ENCODE results near the gene CCIN. TPM values are rescaled to one million over a fixed set of nuclear protein-coding genes. Genes with fewer than 3 reads are reported as not detected.

Gene CCIN
- total and polyA plus RNA-seq, 2 of the 13 experiments (the other 11 are each of a cell fraction or from before 2014, with no cell fraction given) = not detected

DNA sequence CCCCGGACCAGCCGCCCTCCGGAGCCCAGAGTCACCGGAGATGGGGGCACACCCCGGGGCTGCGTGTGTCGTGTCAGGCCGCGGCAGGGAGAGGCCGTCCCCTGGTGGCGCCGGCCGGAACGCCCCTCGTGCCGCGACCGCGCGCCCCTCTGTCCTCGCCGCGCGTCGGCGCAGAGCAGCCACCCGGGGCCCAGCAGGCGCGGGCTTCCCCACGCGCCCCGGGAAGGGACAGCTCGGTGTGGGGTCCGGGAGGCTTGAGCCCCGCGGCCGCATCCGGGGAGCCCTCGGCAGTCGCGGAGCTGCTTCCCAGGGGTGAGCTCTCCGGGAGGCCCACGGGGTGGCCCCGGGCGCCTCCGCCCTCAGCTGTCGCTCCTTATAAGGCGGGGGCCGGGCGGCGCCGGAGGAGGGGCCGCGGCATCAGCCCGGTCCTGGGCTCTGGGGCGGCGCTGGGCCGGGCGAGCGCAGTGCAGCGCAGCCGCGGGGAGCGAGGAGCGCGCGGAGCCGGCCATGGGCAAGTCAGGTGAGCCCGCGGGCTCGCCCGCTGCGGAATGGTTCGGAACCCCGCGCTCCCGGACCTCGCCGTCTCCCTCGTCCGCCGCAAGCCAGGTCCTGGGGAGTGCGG, 32.8 kb upstream of the CCIN start, which contains the start of gene GLIPR2 (continued):
- TF ChIP-seq ZNF776 (CRISPR knock-in tag; IDR thresholded peaks at IDR 0.05) (peak; percentile 51; the same call in 1 of the 2 replicates), ZFP91 (CRISPR knock-in tag; IDR thresholded peaks at IDR 0.05; ENCODE audit: borderline replicate concordance) (0 out of 2 replicates have a peak, but pooled peaks have one; percentile 2), KLF9 (CRISPR knock-in tag; IDR thresholded peaks at IDR 0.05; ENCODE audit: low read depth) (no peak), ZBTB7B (CRISPR knock-in tag; IDR thresholded peaks at IDR 0.05) (no peak), SATB2 (CRISPR knock-in tag; IDR thresholded peaks at IDR 0.05) (no peak), ZNF577 (CRISPR knock-in tag; IDR thresholded peaks at IDR 0.05; ENCODE audit: borderline replicate concordance, low read depth) (no peak), NCOA5 (CRISPR knock-in tag; IDR thresholded peaks at IDR 0.05) (no peak), ZMAT3 (CRISPR knock-in tag; conservative IDR thresholded peaks at IDR 0.05) (no peak), ARHGAP35 (CRISPR knock-in tag; IDR thresholded peaks at IDR 0.05; ENCODE audit: borderline replicate concordance) (no peak)
- TF ChIP-seq, protein P1, sequence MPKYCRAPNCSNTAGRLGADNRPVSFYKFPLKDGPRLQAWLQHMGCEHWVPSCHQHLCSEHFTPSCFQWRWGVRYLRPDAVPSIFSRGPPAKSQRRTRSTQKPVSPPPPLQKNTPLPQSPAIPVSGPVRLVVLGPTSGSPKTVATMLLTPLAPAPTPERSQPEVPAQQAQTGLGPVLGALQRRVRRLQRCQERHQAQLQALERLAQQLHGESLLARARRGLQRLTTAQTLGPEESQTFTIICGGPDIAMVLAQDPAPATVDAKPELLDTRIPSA (CRISPR knock-in tag; IDR thresholded peaks at IDR 0.05; ENCODE audit: borderline replicate concordance) = no peak
- TF ChIP-seq, protein P2, sequence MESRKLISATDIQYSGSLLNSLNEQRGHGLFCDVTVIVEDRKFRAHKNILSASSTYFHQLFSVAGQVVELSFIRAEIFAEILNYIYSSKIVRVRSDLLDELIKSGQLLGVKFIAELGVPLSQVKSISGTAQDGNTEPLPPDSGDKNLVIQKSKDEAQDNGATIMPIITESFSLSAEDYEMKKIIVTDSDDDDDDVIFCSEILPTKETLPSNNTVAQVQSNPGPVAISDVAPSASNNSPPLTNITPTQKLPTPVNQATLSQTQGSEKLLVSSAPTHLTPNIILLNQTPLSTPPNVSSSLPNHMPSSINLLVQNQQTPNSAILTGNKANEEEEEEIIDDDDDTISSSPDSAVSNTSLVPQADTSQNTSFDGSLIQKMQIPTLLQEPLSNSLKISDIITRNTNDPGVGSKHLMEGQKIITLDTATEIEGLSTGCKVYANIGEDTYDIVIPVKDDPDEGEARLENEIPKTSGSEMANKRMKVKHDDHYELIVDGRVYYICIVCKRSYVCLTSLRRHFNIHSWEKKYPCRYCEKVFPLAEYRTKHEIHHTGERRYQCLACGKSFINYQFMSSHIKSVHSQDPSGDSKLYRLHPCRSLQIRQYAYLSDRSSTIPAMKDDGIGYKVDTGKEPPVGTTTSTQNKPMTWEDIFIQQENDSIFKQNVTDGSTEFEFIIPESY (CRISPR knock-in tag; IDR thresholded peaks at IDR 0.05) = no peak
- TF ChIP-seq, protein P3, sequence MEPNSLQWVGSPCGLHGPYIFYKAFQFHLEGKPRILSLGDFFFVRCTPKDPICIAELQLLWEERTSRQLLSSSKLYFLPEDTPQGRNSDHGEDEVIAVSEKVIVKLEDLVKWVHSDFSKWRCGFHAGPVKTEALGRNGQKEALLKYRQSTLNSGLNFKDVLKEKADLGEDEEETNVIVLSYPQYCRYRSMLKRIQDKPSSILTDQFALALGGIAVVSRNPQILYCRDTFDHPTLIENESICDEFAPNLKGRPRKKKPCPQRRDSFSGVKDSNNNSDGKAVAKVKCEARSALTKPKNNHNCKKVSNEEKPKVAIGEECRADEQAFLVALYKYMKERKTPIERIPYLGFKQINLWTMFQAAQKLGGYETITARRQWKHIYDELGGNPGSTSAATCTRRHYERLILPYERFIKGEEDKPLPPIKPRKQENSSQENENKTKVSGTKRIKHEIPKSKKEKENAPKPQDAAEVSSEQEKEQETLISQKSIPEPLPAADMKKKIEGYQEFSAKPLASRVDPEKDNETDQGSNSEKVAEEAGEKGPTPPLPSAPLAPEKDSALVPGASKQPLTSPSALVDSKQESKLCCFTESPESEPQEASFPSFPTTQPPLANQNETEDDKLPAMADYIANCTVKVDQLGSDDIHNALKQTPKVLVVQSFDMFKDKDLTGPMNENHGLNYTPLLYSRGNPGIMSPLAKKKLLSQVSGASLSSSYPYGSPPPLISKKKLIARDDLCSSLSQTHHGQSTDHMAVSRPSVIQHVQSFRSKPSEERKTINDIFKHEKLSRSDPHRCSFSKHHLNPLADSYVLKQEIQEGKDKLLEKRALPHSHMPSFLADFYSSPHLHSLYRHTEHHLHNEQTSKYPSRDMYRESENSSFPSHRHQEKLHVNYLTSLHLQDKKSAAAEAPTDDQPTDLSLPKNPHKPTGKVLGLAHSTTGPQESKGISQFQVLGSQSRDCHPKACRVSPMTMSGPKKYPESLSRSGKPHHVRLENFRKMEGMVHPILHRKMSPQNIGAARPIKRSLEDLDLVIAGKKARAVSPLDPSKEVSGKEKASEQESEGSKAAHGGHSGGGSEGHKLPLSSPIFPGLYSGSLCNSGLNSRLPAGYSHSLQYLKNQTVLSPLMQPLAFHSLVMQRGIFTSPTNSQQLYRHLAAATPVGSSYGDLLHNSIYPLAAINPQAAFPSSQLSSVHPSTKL (CRISPR knock-in tag; IDR thresholded peaks at IDR 0.05) = no peak
- TF ChIP-seq, protein P4, sequence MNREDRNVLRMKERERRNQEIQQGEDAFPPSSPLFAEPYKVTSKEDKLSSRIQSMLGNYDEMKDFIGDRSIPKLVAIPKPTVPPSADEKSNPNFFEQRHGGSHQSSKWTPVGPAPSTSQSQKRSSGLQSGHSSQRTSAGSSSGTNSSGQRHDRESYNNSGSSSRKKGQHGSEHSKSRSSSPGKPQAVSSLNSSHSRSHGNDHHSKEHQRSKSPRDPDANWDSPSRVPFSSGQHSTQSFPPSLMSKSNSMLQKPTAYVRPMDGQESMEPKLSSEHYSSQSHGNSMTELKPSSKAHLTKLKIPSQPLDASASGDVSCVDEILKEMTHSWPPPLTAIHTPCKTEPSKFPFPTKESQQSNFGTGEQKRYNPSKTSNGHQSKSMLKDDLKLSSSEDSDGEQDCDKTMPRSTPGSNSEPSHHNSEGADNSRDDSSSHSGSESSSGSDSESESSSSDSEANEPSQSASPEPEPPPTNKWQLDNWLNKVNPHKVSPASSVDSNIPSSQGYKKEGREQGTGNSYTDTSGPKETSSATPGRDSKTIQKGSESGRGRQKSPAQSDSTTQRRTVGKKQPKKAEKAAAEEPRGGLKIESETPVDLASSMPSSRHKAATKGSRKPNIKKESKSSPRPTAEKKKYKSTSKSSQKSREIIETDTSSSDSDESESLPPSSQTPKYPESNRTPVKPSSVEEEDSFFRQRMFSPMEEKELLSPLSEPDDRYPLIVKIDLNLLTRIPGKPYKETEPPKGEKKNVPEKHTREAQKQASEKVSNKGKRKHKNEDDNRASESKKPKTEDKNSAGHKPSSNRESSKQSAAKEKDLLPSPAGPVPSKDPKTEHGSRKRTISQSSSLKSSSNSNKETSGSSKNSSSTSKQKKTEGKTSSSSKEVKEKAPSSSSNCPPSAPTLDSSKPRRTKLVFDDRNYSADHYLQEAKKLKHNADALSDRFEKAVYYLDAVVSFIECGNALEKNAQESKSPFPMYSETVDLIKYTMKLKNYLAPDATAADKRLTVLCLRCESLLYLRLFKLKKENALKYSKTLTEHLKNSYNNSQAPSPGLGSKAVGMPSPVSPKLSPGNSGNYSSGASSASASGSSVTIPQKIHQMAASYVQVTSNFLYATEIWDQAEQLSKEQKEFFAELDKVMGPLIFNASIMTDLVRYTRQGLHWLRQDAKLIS (CRISPR knock-in tag; IDR thresholded peaks at IDR 0.05) = no peak
- TF ChIP-seq, protein P5, sequence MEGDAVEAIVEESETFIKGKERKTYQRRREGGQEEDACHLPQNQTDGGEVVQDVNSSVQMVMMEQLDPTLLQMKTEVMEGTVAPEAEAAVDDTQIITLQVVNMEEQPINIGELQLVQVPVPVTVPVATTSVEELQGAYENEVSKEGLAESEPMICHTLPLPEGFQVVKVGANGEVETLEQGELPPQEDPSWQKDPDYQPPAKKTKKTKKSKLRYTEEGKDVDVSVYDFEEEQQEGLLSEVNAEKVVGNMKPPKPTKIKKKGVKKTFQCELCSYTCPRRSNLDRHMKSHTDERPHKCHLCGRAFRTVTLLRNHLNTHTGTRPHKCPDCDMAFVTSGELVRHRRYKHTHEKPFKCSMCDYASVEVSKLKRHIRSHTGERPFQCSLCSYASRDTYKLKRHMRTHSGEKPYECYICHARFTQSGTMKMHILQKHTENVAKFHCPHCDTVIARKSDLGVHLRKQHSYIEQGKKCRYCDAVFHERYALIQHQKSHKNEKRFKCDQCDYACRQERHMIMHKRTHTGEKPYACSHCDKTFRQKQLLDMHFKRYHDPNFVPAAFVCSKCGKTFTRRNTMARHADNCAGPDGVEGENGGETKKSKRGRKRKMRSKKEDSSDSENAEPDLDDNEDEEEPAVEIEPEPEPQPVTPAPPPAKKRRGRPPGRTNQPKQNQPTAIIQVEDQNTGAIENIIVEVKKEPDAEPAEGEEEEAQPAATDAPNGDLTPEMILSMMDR (CRISPR knock-in tag; IDR thresholded peaks at IDR 0.05) = peak; percentile 19; the same call in 1 of the 2 replicates

All from HepG2 (cell line).